Neural crest cell (in vitro differentiated cells): ENCODE results near the gene VASH1. TPM values are rescaled to one million over a fixed set of nuclear protein-coding genes. Genes with fewer than 3 reads are reported as not detected.
A peak's percentile ranks its signal among the peaks of the same experiment; 100 is the strongest.

Experiments
- DNase-seq: peaks from one replicate; pipeline ENCODE4 v3.0.0; 2021; ENCODE audit warnings: low read depth, mixed read lengths, low spot score
- H3K27ac Mint-ChIP-seq: one replicate; pipeline ENCODE4 v1.8.0; 2021; ENCODE audit warnings: mild to moderate bottlenecking, mixed read lengths; ENCODE audit not compliant: unreplicated experiment
- H3K27me3 Mint-ChIP-seq: 2 replicates; pipeline ENCODE4 v1.8.0; 2021; ENCODE audit warnings: low read depth, mild to moderate bottlenecking, mixed read lengths
- H3K36me3 Mint-ChIP-seq: 2 replicates; pipeline ENCODE4 v1.8.0; 2021; ENCODE audit warnings: low read depth, mild to moderate bottlenecking, mixed read lengths
- H3K4me1 Mint-ChIP-seq: 2 replicates; pipeline ENCODE4 v1.8.0; 2021; ENCODE audit warnings: mixed read lengths
- H3K4me3 Mint-ChIP-seq: one replicate; pipeline ENCODE4 v1.8.0; 2021; ENCODE audit warnings: mild to moderate bottlenecking, mixed read lengths
- H3K9me3 Mint-ChIP-seq: 2 replicates; pipeline ENCODE4 v1.8.0; 2021; ENCODE audit warnings: mixed read lengths
- total RNA-seq: library from RNA; stranded (reverse); gene quantifications from 2 replicates; pipeline ENCODE4 v1.2.1, GENCODE V29; 2021
- TF ChIP-seq, protein P1 (sequence below): fragments of 200-600 bp; sonication (generic); conservative IDR thresholded peaks from 2 replicates; pipeline ENCODE4 v1.5.0; 2021; ENCODE audit warnings: antibody characterized with exemption, mild to moderate bottlenecking

VASH1 gene
- total RNA-seq, 1 donor from 2014 or later, result 72.0 TPM

DNA sequence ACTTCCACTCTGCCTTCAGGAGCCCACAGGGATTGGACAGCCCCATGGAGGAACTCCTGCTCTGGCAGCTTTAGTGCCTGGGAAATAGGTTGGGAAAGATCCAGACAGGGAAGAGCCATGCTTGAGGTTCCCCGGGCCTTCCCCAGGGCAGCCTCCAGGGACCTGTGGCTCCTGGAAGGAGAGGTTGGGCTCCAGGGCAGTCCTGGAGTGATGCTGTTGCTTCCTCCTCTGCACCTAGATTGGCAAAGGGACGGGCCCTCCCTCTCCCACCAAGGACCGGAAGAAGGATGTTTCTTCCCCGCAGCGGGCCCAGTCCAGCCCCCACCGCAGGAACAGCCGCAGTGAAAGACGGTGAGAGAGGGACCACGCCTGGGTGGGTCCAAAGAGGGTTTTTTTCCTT is 16.5 kb downstream of the VASH1 start:
- no peak overlapping the region for H3K4me3 Mint-ChIP-seq
- peak overlapping the region; percentile 43 for H3K27ac Mint-ChIP-seq
- no peaks in the 10 kb centered on the region for H3K9me3 Mint-ChIP-seq
- peaks cover 11% of the 10 kb centered on the region for H3K36me3 Mint-ChIP-seq
- no peak for DNase-seq
- TF ChIP-seq, protein P1, sequence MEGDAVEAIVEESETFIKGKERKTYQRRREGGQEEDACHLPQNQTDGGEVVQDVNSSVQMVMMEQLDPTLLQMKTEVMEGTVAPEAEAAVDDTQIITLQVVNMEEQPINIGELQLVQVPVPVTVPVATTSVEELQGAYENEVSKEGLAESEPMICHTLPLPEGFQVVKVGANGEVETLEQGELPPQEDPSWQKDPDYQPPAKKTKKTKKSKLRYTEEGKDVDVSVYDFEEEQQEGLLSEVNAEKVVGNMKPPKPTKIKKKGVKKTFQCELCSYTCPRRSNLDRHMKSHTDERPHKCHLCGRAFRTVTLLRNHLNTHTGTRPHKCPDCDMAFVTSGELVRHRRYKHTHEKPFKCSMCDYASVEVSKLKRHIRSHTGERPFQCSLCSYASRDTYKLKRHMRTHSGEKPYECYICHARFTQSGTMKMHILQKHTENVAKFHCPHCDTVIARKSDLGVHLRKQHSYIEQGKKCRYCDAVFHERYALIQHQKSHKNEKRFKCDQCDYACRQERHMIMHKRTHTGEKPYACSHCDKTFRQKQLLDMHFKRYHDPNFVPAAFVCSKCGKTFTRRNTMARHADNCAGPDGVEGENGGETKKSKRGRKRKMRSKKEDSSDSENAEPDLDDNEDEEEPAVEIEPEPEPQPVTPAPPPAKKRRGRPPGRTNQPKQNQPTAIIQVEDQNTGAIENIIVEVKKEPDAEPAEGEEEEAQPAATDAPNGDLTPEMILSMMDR, result no peak
- peaks cover 2% of the 10 kb centered on the region for H3K27me3 Mint-ChIP-seq
- peaks cover 40% of the 10 kb centered on the region for H3K4me1 Mint-ChIP-seq

DNA sequence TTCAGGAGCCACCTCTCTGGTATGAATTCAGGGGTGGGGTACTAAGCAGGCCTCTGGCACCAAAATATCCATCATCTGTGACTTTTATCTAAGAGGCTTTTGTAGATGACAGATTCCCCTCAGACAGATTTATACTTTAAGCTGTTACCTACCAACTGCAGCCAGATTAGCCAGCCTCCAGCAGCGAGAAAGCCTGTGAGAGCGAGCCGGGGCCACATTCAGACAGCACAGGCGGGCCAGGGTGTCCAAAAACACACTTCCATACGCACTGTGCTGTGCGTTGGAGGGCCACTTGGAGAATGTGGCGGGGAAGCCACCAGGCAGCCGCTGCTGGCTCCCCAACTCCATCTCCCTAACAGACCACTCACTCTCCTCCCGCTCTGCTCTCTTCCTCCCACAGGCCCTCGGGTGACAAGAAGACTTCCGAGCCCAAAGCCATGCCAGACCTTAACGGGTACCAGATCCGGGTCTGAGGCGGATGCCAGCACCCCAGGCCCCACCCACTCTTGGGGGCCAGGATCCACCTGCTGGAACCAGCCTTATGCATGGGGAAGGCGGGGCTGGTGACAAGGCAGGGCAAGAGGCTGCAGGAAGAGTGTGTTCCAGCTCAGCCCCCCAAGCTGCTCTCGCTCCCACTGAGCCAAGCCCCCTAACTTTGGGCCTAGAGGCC is 17.4 kb downstream of the VASH1 start:
- Mint-ChIP-seq H3K4me3 (peak overlapping the region; percentile 21), H3K9me3 (no peaks in the 10 kb centered on the region)
- no peak for DNase-seq

DNA sequence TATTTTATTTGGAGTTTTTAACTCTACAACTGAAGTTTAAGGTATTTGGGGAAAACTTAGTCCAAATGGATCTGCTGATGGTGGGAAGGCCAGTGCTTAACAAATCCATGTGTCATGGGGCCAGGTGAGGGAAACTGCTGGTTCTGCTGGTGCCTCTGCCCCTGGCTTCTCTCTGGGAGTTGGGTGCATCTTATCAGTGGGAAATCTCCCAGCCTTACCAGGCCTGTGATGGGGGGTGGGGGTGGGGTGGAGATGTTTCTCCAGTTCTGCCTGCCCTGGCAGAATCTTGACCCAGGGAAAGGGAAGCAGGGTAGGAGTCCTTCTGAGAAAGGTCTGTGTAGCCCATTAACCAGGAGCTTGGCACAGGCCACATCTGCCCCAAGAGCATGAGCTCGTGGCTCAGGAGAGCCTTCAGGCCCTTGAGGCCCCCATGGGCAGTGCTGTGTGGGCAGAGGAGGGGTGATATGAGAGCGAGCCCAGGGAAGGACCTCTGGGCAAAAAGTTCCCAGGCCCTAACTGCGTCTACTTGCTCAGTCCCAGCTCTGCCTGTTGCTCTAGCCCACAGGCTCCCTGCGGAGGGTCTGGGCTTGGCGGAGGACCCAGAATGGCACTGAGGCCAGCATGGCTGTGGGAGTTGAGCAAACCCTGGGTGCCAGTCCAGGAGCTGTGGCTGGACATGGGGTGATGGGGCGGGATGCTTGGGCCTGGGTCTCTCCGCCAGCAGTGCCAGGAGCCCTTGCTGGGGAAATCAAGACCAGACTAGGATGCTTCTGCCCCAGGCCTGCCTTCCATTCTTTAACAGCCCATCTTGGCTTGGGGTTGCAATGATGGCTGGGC is 18.2 kb downstream of the VASH1 start:
- H3K27ac Mint-ChIP-seq, result peak overlapping the region; percentile 90
- TF ChIP-seq, protein P1, result no peak
- peak overlapping the region; percentile 35 for H3K4me3 Mint-ChIP-seq
- H3K27me3 Mint-ChIP-seq, result peaks cover 2% of the 10 kb centered on the region
- no peak for DNase-seq
- H3K36me3 Mint-ChIP-seq, result peaks cover 11% of the 10 kb centered on the region
- peaks cover 27% of the 10 kb centered on the region for H3K4me1 Mint-ChIP-seq
- no peaks in the 10 kb centered on the region for H3K9me3 Mint-ChIP-seq

More for the DNA sequence above, 17.4 kb downstream of the VASH1 start:
- H3K4me1 Mint-ChIP-seq, result peaks cover 30% of the 10 kb centered on the region
- no peak overlapping the region for H3K27ac Mint-ChIP-seq
- TF ChIP-seq, protein P1, result no peak
- peaks cover 11% of the 10 kb centered on the region for H3K36me3 Mint-ChIP-seq
- peaks cover 2% of the 10 kb centered on the region for H3K27me3 Mint-ChIP-seq

DNA sequence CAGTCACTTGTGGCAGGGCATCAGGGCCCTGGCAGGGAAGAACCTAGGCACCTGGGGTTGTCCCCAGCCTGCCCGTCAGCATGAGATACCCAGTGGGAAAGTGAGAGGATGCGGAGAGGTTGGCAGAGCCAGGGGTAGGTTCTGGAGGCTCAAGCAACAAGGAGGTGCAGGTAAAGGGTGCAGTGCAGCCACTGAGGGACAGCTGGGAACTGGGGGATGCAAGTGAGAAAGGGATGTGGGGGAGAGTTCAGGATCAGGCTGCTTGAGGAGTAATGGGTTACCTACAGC is 18.7 kb downstream of the VASH1 start:
- Mint-ChIP-seq H3K4me1 (peaks cover 27% of the 10 kb centered on the region), H3K36me3 (peaks cover 12% of the 10 kb centered on the region), H3K9me3 (no peaks in the 10 kb centered on the region), H3K4me3 (peak overlapping the region; percentile 35), H3K27ac (peak overlapping the region; percentile 90), H3K27me3 (peaks cover 2% of the 10 kb centered on the region)
- DNase-seq, result no peak
- TF ChIP-seq, protein P1, result no peak

DNA sequence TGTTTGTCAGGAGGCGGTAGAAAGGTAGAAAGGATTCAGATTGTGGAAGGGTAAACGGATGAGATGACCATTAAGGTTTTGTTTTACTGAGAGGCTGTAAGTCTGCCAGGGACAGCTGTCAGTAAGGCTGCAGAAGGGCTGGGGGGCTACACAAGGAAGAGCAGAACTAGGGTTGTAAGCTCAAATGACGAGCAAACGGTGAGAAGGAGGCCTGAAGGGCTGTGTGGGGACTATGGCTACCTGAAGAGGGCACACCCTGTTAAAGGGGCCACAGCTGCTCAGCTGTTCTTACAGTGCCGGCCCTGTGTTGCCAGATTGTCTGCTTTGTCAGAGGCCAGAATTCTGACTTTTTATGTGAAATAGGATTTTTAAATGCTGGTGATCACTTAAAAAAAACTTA is 19.1 kb downstream of the VASH1 start:
- Mint-ChIP-seq H3K9me3 (no peaks in the 10 kb centered on the region), H3K36me3 (peaks cover 11% of the 10 kb centered on the region), H3K27me3 (peaks cover 2% of the 10 kb centered on the region), H3K4me1 (peaks cover 26% of the 10 kb centered on the region), H3K4me3 (peak overlapping the region; percentile 35), H3K27ac (no peak overlapping the region)
- TF ChIP-seq, protein P1, result no peak
- DNase-seq, result no peak
